GM21528 (cell line): ENCODE results near the gene NLN.
"Not testable (repeated sequence)": the region's sequence is repeated elsewhere in the genome, so short reads cannot be mapped to it uniquely, and the experiment has no call there.

Experiments used
- ATAC-seq: cut with Tn5 transposase; IDR thresholded peaks from one replicate; pipeline ENCODE4 v1.9.1; 2021; ENCODE audit warnings: mild to moderate bottlenecking, moderate library complexity; ENCODE audit not compliant: unreplicated experiment, low FRiP score

Gene NLN

DNA sequence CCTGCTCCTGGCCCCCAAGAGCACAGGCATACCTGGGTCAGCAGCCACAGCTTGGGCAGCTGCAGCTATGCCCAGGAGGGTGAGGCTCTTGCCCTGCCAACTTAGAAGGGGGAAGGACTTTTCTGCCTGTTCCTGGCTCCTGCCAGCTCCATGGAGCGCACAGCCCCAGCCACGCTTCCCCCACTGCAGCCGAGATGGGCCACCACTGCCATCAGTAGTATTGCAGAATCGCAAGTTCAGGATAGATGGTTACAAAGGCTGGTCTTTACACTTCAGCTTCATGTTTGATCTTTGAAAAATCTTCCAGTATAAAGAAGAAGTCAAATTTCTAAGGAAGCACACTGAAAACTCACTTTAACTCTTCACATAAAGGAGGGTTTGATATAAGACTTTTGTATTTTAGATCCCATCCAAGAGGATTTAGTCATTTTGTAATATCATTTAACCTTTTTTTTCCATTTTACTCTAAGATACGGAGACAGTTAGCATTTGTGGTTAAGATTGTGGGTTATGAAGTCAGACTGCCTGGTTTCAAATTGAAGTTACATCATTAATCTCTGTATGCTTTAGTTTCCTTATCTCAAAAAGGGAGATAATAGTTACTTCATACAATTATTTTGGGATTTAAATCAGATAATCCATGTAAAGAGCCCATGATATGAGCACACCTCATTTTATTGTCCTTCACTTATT, 81.8 kb downstream of the NLN start:
- no peak for ATAC-seq

DNA sequence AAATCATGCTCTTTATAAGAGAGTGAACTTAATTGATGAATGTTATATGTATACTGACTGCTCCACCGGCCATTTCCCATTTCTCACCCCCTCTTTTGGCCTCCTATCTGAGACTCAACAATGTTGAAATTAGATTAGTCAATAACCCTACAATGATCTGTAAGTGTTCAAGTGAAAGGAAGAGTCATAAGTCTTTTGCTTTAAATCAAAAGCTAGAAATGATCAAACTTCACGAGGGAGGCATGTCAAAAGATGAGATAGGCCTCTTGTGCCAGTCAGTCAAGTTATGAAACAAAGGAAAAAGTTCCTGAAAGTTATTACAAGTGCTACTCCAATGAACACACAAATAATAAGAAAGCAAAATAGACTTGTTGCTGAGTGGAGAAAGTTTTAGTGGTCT, 83.1 kb downstream of the NLN start:
- ATAC-seq = no peak

DNA sequence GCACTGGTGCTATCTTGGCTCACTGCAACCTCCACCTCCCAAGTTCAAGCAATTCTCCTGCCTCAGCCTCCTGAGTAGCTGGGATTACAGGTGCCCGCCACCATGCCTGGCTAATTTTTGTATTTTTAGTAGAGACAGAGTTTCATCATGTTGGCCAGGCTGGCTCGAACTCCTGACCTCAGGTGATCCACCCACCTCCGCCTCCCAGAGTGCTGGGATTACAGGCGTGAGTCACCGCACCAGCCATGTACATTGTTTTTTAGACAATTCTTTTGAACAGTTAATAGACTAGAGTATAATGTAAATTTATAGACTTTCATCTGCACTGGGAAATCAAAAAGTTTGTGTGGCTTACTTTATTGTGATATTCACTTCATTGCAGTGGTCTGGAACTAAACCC, 85.5 kb downstream of the NLN start:
- ATAC-seq = not testable (repeated sequence)

DNA sequence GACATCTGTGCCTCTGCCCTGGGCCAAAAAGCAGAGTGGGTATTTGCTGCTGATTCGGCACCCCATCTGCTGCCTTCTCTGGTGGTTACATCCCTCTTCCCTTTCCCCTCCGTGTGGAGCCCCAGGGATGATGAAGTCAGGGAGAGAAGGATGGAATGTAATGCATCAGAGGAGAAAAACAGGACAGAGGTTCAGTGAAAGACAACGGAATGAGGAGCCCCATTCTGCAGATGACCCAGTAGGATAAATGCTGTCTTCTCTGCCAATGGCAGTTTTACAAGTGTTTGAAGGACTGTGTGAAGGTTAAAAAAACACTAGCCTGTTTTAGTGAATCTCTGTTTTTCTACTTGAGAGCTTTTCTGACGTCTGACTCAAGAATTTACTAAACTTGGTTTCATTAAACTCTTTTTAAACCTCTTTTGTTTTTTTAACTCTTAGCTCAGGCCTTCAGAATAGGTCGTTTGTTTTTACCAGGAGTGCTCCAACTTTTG, 86.3 kb downstream of the NLN start:
- ATAC-seq = no peak

DNA sequence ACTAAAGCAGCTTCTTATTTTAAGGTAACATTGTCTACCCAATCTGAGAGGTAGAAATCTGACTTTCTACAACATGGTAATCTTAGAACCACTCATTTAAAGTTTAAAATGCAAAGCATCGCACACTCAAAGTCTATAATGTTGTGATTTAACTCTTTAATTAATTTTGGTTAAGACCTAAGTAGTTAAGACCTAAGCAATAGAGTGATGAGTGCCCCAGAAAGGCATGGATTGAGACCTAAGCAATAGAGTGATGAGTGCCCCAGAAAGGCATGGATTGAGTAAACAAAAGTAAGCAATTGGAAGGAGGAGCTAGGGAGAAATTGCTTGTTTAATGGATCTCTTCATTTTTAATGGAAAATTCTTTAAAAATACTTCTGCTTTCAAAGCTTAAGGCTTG, 86.8 kb downstream of the NLN start:
- ATAC-seq = no peak

DNA sequence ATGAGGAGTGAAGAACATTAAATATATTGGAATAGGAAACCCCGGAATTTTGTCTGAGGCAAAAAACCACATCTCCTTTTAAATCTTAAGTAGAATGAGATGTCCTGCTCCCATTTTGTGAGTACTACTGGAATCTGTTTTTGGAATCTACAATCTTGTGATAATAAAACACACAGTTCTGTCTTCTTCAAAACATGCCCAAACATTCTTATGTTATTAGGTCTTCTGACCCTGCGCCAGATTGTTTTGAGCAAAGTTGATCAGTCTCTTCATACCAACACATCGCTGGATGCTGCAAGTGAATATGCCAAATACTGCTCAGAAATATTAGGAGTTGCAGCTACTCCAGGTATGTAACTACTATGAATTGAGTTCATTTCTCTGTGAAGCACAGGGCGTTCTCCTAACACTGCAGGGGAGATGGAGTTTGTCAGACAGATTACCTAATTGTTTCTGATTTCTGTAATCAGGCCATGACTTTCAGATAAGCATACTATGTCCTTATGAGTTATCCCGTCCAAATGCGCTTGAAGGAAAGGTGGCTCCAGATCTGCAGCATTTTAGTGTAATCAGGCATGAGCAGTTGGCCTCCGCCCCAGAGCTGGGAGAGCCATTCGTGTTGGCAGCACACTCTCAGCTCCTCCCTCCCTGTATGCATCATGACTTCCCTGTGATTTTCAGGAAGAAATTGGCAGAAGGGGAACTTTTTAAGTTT, 88.0 kb downstream of the NLN start:
- ATAC-seq = no peak

DNA sequence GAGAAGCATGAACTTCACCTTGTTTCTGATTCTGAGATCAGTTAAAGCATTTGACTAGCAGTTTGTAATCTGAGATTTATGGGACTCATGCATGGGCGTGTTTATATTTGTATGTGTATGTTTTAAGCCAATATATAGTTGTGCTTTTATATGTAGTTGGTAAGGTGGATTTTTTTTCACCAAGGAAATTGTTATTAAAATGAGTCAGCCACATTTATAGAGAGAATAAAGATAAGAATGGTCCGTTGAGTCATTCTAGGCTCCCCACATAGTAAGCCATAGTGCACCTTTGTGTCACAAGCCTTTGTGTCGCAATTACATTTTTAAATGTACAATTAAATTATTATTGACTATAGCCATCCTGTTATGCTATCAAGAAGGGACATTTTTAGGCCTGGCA, 89.0 kb downstream of the NLN start:
- ATAC-seq = no peak

DNA sequence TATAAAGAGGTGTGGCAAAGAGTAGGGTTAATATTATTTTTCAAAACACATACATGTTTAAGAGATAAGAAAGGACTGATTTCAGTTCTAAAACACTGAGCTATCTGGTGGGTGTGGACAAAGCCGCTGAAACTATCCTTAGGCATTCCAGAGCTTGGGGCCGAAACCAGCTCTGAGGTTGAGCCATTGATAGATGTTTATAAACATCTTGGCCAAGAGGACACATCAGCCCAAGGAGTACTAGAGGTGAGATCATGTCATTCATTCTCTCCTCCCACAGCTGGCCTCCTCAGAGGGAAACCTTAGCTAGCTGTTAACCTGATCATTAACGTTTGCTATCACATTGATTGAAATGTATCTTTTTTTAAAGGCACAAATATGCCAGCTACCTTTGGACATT, 89.9 kb downstream of the NLN start:
- no peak for ATAC-seq

DNA sequence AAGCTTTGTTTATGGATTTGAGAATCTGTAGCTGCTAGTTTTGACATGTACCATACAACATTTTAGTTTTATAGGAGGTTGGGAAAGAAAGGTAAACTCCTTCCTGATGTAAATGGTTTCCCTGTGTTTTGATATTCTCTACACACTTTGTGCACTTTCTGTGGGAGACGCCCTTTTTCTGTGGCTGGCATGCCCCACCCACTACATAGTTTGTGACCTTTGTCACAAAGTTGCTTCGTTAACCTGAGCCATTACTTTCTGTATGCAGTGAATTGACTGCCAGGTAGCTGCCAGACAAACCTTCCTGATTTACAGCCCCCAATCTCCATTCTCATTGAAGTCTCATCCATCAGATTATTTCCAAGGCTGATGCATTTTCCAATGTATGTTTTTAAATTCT, 90.6 kb downstream of the NLN start:
- ATAC-seq = no peak

DNA sequence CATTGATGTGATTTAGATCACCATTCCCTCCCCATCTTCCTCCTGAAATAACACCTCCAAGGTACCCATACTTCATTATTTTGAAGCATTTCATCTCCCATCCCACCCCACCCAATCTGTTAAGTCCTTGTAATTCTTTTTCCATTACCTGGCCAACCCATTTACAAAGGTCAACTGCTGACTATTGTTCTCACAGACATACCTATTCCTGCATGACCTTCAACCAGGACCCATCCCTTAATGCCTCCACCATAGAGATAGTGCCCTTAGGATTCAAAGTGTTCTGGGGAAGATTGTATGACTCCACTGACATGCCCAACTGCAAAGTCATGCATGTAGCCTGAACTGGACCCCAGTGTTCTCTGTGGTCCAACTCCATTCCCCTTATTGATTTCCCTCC, 91.2 kb downstream of the NLN start:
- ATAC-seq = no peak

DNA sequence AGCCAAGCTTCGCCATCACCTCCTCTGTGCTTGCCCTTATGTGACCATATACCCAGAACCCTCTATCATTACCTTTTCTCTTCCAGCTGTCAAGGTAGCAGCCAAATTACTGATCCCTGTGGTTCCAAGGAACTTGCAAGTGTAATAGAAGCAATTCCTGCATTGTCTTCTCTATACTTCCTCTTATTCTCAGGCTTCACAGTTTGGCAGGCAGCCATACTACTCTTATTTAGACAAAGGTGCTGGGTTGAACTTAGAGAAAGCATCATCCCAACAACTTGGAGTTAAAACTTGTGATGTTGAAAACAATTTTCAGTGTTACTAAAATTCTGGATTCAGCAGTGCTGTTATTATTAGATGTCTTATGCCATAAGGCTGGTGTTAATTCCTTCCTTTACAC, 93.2 kb downstream of the NLN start:
- ATAC-seq = no peak

DNA sequence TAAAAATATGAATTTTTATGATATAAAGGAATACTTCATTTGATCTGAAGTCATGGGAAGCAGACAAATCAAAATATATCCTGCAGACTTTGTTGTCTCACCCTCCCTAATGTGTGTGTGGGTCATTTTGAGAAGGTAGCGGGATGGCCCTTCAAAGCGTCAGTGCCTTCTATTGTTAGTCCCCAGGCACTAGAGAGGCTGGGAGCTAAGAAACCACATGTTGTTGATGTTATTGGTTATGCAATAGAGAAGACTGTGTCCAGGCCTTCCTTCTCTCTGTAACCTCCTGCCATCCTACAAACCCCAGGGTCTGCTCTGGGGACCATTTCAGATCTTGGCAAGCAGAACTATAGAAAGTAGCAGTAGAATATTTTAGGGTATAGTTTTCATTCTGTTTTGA, 94.7 kb downstream of the NLN start:
- no peak for ATAC-seq

DNA sequence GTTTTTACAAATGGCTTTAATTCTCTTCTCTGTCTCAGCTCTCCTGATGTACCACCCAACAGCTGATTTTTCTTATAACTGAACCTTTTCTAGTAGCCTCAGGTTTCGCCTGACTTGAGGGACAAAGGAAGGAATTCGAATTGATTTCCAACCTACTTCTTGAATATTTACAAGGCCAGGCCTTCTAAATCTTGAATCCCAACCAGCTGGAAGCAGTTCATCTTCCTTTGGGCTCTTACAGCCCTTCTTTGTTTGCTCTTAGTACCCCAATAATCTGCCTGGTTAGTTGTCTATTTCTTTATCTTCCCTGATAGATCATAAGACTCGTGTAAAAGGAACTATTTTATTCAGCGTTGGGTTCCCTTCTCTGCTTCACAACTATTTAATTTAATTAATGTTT, 95.9 kb downstream of the NLN start:
- no peak for ATAC-seq

DNA sequence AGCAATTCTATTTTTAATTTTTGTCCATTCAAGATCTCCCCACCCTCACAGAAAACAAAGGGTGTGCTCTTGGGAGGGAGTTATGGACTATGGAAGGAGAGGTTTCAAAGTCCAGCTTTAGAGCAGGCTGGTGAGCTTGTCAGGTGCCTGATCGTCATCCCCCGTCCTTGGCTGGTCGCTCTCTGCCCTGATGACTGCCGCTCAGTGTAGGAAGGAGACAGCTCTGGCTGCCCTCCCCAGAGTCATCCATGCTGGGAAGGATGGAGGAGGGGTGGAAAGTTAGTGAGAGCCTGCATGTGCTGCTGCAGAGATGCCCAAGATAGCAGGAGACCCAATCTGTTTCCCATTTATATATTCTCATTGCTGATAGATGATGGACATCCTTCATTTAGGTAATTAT, 96.6 kb downstream of the NLN start:
- ATAC-seq = no peak

DNA sequence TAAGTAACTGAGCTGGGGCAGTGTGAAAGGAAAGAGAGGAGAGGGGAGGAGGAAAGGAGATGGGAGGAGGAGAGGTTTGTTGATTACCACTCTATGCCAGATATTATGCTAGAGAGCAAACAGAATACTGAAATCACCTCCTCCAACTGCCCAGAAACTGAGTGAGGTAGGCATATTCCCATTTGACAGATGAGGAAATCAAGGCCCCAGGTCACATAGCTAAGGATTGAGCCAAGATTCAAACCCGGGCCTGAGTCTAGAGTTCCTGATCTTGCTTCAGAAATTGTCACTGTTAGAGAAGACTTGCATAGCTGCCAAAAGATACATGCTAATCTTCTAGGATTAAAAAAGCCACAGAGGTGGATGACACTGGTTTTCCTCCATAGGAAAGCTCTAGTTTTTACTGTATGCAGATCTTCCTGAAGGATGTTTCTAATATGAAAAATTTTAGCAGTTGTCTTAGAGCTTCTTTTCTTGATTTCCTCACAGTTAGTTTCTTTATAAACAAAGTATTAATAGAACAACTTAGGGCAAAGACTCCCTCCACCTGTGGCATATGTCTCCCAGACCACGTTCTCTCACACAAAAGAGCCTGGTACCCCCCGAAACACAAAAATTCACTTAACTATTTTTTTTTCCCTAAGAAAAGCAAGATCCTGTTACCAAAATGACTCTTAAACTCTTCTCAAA, 97.4 kb downstream of the NLN start:
- ATAC-seq = no peak

DNA sequence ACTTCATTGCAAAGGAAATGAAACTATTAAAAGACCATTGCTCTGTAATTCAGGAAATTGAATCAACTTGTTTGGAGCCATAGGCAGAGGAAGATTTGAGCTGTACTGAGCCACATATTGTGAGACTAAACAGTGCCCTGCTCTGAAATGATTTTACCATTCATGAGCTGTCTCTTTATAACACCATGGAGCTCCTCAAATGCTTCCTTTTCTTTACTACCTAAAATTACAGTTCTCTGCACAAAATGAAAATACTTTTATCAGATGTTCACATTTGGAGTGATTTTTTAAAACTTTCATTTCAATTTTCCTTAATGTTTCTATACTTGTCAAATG, 97.9 kb downstream of the NLN start:
- ATAC-seq = no peak

DNA sequence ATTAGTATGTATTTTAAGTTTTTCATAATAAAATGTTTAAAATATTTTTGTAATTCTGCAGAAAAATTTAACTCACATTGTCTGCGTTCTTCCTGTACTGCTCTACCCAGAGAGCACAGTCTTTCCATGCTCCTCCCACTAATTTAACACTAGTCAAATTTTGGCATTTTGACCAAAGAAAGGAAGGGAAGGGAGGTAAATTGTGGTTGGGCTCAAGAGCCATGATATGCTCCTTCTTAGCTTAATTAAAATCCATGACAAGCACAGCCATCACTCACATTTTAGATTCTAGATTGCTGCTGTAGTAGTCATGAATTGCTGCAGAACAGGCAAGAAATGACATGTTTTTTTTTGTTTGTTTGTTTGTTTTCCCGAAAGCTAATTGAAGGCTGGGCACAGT, 98.4 kb downstream of the NLN start:
- no peak for ATAC-seq

DNA sequence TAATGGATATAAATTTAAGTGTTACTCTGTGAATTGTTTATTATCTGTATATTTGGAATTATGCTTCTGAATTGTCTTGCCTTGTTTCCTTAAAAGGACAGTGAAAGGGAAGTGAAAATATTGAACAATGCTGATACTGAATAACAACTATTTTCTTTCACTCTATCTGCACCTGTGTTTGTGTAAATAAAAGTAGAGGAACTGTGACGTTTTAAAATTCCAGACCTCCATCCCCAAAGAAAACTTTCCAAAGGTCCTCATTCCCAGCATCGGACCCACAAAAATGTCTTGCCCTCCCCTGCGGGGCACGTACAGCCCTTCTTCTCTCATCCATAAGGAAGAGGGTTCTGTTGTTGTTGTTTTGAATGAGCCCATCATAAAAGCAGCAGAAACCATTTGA, 100.0 kb downstream of the NLN start:
- no peak for ATAC-seq

DNA sequence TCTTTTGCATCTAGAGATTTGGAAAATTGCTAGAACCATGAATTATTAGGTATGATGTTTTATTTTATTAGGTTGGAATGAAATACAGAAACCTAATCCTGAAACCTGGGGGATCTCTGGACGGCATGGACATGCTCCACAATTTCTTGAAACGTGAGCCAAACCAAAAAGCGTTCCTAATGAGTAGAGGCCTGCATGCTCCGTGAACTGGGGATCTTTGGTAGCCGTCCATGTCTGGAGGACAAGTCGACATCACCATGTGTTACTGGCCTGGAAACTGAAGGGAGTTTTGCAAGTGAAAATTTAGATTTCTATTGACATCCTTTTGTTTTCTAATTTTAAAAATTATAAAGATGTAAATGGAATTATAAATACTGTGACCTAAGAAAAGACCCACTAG, 100.7 kb downstream of the NLN start:
- ATAC-seq = no peak

DNA sequence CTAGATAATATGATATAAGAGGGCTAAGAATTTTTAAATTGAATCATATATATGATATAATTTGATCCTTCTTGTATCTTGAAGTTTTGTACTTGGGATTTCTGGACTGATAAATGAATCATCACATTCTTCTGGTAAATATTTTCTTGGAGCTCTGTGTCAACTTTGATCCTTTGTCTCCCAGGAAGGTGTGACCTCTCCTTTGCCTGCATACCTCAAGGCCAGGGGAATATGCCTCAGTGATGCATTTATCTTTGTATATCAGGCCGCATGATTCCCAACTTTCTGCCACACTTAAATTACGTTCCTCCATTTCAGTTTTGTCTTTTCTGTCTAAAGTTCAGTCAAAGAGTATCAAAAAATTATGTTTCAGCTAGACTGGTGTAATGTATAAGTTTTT, 101.2 kb downstream of the NLN start:
- ATAC-seq = no peak

DNA sequence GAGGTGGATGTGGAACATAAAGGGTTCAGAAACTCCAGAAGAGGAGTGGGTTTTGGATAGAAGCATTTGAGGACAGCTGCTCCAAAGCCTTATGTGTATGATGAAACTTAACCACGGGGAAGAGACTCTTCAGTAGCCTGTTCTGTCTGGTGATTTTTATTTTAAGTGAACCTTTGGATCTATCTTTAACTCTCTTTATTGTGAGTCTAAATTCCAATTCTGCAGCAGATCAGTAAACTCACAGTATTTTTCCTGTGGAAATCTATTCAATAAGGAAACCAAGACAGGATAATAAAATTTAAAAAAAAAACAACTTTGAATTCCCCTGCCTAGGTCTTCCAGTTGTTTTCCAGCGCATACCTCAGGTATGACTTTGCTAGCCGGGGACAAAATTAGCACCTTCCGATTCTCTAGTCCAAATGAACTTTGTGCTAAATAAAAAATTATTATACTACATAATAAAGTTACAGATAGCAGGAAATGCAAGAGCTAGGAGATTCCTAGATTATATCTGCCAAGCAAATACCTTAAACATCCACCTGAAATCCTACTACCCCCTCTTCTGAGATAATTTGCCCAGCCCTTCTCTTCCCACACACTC, 101.9 kb downstream of the NLN start:
- ATAC-seq = no peak
